LNCAP (cell line): ENCODE results near the gene COQ9.

Experiments
- TF ChIP-seq, protein P1 (sequence below): fragments of 450-650 bp; IDR thresholded peaks from 2 replicates; pipeline ENCODE4 v1.5.1; 2017; ENCODE audit warnings: mild to moderate bottlenecking

Gene COQ9

DNA sequence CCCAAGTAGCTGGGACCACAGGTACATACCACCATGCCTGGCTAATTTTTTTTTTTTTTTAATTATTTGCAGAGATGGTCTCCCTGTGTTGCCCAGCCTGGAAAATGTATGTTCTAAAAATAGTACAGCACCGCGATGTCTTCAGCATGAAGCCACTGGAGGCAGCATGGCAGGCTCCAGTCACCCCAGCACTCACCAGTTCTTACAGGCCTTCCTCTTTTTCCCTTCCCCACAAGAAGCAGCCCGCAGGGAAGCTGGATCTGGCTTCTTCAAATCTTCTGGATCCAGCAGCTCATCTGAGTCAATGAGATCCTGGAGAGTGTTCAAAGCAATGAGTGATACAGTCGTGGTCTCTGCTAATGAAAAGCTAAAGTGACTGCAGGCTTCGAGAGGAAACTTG is 16.3 kb upstream of the COQ9 start:
- TF ChIP-seq, protein P1, sequence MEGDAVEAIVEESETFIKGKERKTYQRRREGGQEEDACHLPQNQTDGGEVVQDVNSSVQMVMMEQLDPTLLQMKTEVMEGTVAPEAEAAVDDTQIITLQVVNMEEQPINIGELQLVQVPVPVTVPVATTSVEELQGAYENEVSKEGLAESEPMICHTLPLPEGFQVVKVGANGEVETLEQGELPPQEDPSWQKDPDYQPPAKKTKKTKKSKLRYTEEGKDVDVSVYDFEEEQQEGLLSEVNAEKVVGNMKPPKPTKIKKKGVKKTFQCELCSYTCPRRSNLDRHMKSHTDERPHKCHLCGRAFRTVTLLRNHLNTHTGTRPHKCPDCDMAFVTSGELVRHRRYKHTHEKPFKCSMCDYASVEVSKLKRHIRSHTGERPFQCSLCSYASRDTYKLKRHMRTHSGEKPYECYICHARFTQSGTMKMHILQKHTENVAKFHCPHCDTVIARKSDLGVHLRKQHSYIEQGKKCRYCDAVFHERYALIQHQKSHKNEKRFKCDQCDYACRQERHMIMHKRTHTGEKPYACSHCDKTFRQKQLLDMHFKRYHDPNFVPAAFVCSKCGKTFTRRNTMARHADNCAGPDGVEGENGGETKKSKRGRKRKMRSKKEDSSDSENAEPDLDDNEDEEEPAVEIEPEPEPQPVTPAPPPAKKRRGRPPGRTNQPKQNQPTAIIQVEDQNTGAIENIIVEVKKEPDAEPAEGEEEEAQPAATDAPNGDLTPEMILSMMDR: no peak

DNA sequence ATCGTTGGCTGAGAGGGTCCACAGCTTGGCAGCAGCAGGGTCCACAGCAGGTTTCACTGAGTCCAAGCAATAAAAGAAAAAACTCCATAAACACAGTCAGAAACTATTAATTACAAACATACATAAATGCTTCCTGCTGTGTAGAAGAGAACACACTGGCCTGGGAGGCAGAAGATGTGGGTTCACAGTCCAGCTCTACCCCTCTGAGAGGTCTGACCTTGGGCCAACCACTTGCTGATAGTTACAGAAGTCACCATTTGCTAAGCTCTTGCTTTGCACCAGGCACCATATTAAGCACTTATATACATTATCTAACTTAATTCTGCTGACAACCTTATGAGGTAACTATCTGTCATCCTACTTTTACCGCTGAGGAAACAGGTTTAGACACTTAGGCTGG is 14.8 kb upstream of the COQ9 start:
- TF ChIP-seq, protein P1: no peak

DNA sequence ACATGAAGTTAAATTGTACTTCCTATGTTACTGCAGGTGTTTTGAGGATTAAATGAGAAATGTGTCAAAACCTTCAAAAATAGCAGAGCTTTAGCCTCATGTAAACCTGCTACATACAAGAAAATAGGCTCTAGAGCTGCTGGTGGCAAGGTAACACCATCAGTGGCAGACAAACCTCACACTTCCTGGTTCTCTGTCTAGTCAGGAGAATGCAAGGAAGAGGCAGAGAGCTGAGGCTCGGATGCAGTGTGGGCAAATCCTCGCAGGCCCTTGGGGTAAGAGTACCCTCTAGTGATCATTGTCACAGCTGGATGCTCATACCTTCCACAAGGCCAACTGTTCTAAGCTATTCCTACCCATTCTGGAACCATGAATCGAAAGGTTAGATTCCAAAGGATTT is 14.3 kb upstream of the COQ9 start:
- TF ChIP-seq, protein P1: no peak

DNA sequence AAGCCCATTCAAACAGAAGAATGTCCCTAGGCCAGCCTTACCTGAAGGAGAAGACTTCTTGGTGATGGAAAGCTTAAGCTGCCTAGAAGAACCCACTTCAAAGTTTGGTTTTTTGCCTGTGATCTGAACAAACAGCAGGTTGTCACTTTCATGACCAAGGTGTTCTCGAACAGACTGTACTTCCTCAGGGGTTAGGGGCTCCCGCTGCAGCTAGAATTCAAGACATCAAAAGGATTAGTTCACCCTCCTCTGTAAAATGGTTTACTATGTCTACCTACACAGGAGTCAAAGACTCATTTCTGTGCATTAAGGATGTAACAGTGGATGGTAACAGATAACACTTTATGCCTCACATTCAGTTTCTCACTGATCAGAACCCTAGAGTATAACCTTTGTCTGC is 13.3 kb upstream of the COQ9 start:
- TF ChIP-seq, protein P1: no peak

DNA sequence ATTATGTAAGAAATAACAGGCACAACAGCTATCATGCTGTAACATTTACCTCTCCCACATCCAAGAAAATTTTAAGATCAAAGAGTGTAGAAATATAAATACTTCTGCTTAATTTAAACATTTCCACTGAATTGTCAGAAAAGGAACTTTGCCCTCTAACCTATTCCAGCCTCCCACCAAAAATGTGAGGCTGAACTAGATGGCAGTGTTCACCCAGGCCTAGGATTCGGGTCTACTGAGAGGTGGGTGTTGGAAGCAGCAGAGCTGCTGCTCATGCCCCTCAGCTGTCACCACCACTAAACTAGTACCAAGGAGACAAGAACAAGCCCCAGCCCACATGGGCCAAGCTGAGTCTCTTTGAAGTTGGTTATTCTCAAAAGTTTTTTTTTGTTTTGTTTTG is 11.4 kb upstream of the COQ9 start:
- TF ChIP-seq, protein P1: no peak

DNA sequence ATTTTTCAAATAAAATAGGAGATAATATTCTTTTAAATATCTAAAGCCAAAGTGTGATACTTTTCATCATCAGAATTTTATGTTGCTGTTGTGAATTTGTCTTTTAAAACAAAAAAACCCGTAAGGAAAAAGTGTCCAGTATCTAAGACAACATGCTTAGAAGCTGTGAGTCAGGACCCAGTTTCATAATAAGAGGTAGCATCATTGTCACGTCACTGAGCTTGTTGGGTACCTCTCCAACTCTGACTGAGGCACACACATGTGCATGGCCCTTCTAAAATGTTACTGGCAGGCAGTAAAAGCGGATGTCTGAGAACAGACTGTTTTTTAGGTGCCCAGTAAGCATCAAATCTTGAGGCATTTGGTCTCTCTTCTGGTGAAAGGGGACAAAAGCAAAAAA is 2.6 kb upstream of the COQ9 start:
- TF ChIP-seq, protein P1: no peak

DNA sequence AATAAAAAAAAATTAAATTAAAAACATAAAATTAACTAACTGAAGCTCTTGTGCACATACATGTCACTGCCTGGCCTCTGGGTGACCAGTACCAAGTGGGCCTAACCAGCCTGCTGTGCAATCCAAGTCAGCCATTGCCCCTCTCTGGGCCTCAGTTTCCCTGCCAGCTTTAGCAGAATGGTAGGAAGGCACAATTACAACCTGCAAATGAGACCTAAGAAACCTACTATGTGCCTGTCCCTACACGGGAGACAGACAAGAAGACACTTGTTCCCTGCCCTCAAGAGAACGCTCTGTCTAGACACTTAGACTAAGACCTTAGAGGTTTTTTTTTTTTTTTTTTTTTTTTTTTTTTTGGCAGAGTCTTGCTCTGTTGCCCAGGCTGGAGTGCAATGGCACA is 1.8 kb upstream of the COQ9 start:
- TF ChIP-seq, protein P1: no peak

DNA sequence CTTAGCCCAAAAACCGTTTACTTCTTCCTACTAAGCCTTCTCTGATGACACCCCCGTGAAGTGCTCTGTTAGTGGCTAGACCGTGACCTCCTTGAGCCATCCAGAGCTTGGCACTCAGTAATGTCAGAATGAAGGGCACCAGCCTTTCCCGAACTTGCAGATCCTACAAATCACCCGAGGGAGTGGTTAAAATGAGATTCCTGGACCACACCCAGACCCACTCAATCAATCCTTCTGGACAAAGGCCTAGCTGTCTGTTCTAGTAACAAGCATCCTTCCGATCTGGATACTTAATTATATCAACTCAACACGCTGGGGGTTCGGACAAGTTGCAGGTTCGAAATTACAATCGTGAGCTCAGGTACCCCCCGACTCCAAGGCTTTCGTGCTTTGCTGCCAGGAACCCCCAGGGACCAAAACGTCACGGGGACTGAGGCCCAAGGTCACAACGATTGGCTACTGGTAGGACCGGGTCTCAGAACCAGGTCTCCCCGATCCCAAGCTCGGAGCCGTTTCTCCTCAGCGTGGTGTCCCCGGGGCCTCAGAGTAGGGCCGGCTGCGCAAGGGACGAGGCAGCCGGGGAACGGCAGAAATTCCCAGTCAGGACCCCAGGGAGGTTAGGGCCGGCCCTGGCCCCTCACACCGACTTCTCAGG is 621 bp upstream of the COQ9 start:
- TF ChIP-seq, protein P1: no peak
